Keratinocyte (primary cell): ENCODE results near the gene ANGPTL1. TPM values are rescaled to one million over a fixed set of nuclear protein-coding genes. Genes with fewer than 3 reads are reported as not detected.

ENCODE experiments used
- DNase-seq: peaks from one replicate; pipeline ENCODE4 v3.0.0-alpha.2; 2011; ENCODE audit warnings: low read depth, missing footprints, low spot score
- FAIRE-seq: peaks from 2 replicates; lab custom pipeline; 2011; peaks lifted over from hg19 to GRCh38; lab: Jason Lieb, UNC
- H2AFZ ChIP-seq: 2 replicates; pipeline ENCODE4 v1.6.0; 2012; ENCODE audit warnings: low read length, control low read depth, inconsistent platforms; ENCODE audit not compliant: control insufficient read depth
- H3K27ac ChIP-seq: 2 replicates; pipeline ENCODE4 v1.5.1; 2011; ENCODE audit warnings: low read length; ENCODE audit not compliant: control insufficient read depth, insufficient read depth
- H3K27me3 ChIP-seq: 3 replicates; pipeline ENCODE4 v1.6.0; 2011; ENCODE audit warnings: low read length; ENCODE audit not compliant: control insufficient read depth, insufficient read depth; ENCODE audit errors: extremely low read depth
- H3K36me3 ChIP-seq, 2 experiments: 2 replicates in 1 of 2; 3 replicates in 1 of 2; pipeline ENCODE4 v1.5.1; 2011; ENCODE audit warnings: low read length in 2 of 2, mild to moderate bottlenecking in 1 of 2; ENCODE audit not compliant: control insufficient read depth in 2 of 2, insufficient read depth in 2 of 2; ENCODE audit errors: extremely low read depth in 1 of 2
- H3K4me1 ChIP-seq: 3 replicates; pipeline ENCODE4 v1.5.1; 2011; ENCODE audit warnings: low read length; ENCODE audit not compliant: control insufficient read depth, insufficient read depth; ENCODE audit errors: extremely low read depth
- H3K4me2 ChIP-seq: 3 replicates; pipeline ENCODE4 v1.6.0; 2011; ENCODE audit warnings: low read depth, low read length; ENCODE audit not compliant: control insufficient read depth, insufficient read depth; ENCODE audit errors: extremely low read depth
- H3K4me3 ChIP-seq, 3 experiments: fragments of 200-600 bp in 1 of 3; sonication (generic) in 1 of 3; 2 replicates in 2 of 3; 3 replicates in 1 of 3; pipeline ENCODE4 v1.5.1; 2011 to 2016; ENCODE audit warnings: low read length in 3 of 3, mild to moderate bottlenecking in 3 of 3, control low read depth in 2 of 3, inconsistent platforms in 1 of 3, low read depth in 1 of 3, mixed read lengths in 1 of 3, mixed run types in 1 of 3, moderate library complexity in 1 of 3; ENCODE audit not compliant: control insufficient read depth in 2 of 3, insufficient read depth in 2 of 3; ENCODE audit errors: extremely low read depth in 1 of 3
- H3K79me2 ChIP-seq: 2 replicates; pipeline ENCODE4 v1.6.0; 2012; ENCODE audit warnings: low read length; ENCODE audit not compliant: control insufficient read depth, insufficient read depth
- H3K9ac ChIP-seq: 3 replicates; pipeline ENCODE4 v1.6.0; 2011; ENCODE audit warnings: low read length; ENCODE audit not compliant: control insufficient read depth, insufficient read depth; ENCODE audit errors: extremely low read depth
- H3K9me1 ChIP-seq: 3 replicates; pipeline ENCODE4 v1.6.0; 2011; ENCODE audit warnings: low read length; ENCODE audit not compliant: control insufficient read depth, insufficient read depth; ENCODE audit errors: extremely low read depth
- H3K9me3 ChIP-seq: 2 replicates; pipeline ENCODE4 v1.5.1; 2012; ENCODE audit warnings: low read depth, low read length; ENCODE audit not compliant: control insufficient read depth
- H4K20me1 ChIP-seq: 3 replicates; pipeline ENCODE4 v1.6.0; 2011; ENCODE audit warnings: low read length; ENCODE audit not compliant: control insufficient read depth, insufficient read depth; ENCODE audit errors: extremely low read depth
- EZH2 ChIP-seq: IDR thresholded peaks from one replicate; pipeline ENCODE4 v1.6.1; 2012; ENCODE audit warnings: inconsistent platforms, mild to moderate bottlenecking, low read length, moderate library complexity
- dilution Hi-C: fragments of 300-500 bp; cut with MboI; formaldehyde crosslinking; loops from one replicate; pipeline ENCODE4 v1.7.0; 2020; ENCODE audit warnings: low sequenced_read_pairs; ENCODE audit not compliant: extremely low pct_ligation_motif_present
- polyA plus RNA-seq, 5 experiments: library from polyadenylated mRNA; depleted of rRNA in 3 of 5; stranded (reverse) in 3 of 5; stranded (forward) in 1 of 5; unstranded in 1 of 5; fragments of >200 nt; gene quantifications; 1 replicate in 1 of 5; 2 replicates in 3 of 5; 3 replicates in 1 of 5; pipeline versions ENCODE4 v1.2.1 to v1.2.3, GENCODE V29; 2011 to 2012; ENCODE audit warnings: missing spikeins in 2 of 5, low read depth in 1 of 5, low replicate concordance in 1 of 5
- TF ChIP-seq, protein P1 (sequence below), 3 experiments: IDR thresholded peaks in 1 of 3; conservative IDR thresholded peaks in 1 of 3; optimal IDR thresholded peaks in 1 of 3; 2 replicates in 2 of 3; 3 replicates in 1 of 3; pipeline versions ENCODE3 to v1.5.1; 2011; ENCODE audit warnings: low read length in 3 of 3, mild to moderate bottlenecking in 3 of 3, moderate library complexity in 2 of 3, control low read depth in 1 of 3, inconsistent platforms in 1 of 3; ENCODE audit not compliant: insufficient read depth in 2 of 3; ENCODE audit errors: extremely low read depth in 1 of 3

ANGPTL1 gene
- polyA plus RNA-seq, 1 donor (not counting 4 experiments of a cell fraction or from before 2014, with no cell fraction given), result not detected

DNA sequence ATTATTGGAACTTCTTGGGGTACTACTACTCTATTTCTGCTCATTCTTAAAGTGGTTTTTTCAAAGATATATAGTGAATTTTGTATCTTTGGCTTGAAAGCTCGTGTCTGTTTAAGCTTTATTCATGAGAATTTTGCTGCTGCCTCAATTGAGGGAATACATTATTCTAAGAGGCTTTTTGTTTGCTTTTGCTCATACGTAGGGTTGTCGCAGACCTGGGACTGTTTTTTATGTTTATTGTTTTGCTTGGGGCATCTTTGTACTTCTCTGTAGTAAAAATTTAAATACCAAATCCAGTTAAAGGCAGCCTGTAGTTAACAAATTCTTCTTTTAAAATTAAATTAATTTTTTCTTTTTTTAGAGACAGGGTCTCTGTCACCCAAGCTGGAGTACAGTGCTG is 62.3 kb downstream of the ANGPTL1 start:
- TF ChIP-seq, protein P1, sequence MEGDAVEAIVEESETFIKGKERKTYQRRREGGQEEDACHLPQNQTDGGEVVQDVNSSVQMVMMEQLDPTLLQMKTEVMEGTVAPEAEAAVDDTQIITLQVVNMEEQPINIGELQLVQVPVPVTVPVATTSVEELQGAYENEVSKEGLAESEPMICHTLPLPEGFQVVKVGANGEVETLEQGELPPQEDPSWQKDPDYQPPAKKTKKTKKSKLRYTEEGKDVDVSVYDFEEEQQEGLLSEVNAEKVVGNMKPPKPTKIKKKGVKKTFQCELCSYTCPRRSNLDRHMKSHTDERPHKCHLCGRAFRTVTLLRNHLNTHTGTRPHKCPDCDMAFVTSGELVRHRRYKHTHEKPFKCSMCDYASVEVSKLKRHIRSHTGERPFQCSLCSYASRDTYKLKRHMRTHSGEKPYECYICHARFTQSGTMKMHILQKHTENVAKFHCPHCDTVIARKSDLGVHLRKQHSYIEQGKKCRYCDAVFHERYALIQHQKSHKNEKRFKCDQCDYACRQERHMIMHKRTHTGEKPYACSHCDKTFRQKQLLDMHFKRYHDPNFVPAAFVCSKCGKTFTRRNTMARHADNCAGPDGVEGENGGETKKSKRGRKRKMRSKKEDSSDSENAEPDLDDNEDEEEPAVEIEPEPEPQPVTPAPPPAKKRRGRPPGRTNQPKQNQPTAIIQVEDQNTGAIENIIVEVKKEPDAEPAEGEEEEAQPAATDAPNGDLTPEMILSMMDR (optimal IDR thresholded peaks at IDR 0.05 in 1 of 3, IDR thresholded peaks at IDR 0.05 in 1 of 3, conservative IDR thresholded peaks at IDR 0.05 in 1 of 3; ENCODE audit: extremely low read depth in 1 of 3, insufficient read depth in 2 of 3, low read length in 3 of 3), result no peak
- no peak for TF ChIP-seq EZH2
- H3K9ac ChIP-seq, result no peak overlapping the region
- H3K27me3 ChIP-seq, result no peaks in the 10 kb centered on the region
- no peak overlapping the region for H2AFZ ChIP-seq
- no peaks in the 10 kb centered on the region for H4K20me1 ChIP-seq
- DNase-seq, result no peak
- H3K27ac ChIP-seq, result no peak overlapping the region
- dilution Hi-C loops, result no loop called here
- H3K79me2 ChIP-seq, result no peaks in the 10 kb centered on the region
- no peak overlapping the region for H3K4me2 ChIP-seq
- no peak overlapping the region for H3K4me3 ChIP-seq
- FAIRE-seq, result no peak
- H3K36me3 ChIP-seq, result peaks cover 0 to 3% of the 10 kb centered on the region in 2 experiments
- H3K9me1 ChIP-seq, result no peaks in the 10 kb centered on the region
- H3K9me3 ChIP-seq, result no peaks in the 10 kb centered on the region
- H3K4me1 ChIP-seq, result no peaks in the 10 kb centered on the region

DNA sequence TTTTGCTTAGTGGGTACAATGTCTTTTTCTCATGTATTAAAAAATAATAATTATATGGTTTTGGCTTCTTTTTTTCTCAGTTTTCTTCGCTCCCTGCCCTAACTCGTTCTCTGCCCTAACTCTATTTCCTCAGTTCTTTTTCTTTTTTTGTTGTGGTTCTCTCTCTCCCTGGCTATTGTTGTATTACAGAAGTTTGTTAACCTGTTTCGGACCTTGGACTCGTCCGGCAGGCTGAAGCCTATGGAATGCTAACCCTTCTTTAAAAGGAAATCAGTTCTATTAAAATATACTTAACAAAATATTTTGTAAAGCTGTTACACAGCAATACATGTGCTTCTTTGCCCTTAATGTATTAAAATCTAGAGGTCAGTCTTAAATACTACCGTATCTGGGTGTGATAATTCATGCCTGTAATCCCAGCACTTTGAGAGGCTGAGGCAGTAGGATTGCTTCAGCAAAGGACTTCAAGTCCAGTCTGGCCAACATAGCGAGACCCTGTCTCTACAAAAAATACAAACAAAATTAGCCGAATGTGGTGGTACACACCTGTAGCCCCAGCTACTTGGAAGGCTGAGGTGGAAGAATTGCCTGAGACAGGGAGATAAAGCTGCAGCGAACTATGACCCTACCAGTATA is 64.1 kb downstream of the ANGPTL1 start:
- dilution Hi-C loops, result no loop called here

More for the DNA sequence above, 64.1 kb downstream of the ANGPTL1 start:
- Histone ChIP-seq H3K79me2 (no peaks in the 10 kb centered on the region), H3K4me2 (no peak overlapping the region), H3K9me1 (no peaks in the 10 kb centered on the region), H3K4me1 (no peaks in the 10 kb centered on the region), H3K9me3 (no peaks in the 10 kb centered on the region), H3K27ac (no peak overlapping the region), H3K9ac (no peak overlapping the region), H3K4me3 (no peak overlapping the region), H2AFZ (no peak overlapping the region), H3K36me3 (peaks cover 0 to 3% of the 10 kb centered on the region in 2 experiments), H4K20me1 (no peaks in the 10 kb centered on the region), H3K27me3 (no peaks in the 10 kb centered on the region)
- TF ChIP-seq, protein P1 (optimal IDR thresholded peaks at IDR 0.05 in 1 of 3, IDR thresholded peaks at IDR 0.05 in 1 of 3, conservative IDR thresholded peaks at IDR 0.05 in 1 of 3; ENCODE audit: extremely low read depth in 1 of 3, insufficient read depth in 2 of 3, low read length in 3 of 3), result no peak
- no peak for TF ChIP-seq EZH2
- FAIRE-seq (no peak), DNase-seq (no peak)
